OCI-LY3 (cell line): ENCODE results near the gene CEP85L.

Experiments used
- EZH2phosphoT487 ChIP-seq: fragments of 200-600 bp; shearing (Covaris generic); IDR thresholded peaks from 2 replicates; pipeline ENCODE4 v1.6.1; 2018; ENCODE audit warnings: antibody characterized with exemption, mixed run types, low read depth
- TF ChIP-seq, protein P1 (sequence below): fragments of 200-600, 300-600 bp; sonication (generic); IDR thresholded peaks from 2 replicates; pipeline ENCODE4 v1.5.1; 2014; ENCODE audit warnings: antibody characterized with exemption, low read length, low read depth

DNA sequence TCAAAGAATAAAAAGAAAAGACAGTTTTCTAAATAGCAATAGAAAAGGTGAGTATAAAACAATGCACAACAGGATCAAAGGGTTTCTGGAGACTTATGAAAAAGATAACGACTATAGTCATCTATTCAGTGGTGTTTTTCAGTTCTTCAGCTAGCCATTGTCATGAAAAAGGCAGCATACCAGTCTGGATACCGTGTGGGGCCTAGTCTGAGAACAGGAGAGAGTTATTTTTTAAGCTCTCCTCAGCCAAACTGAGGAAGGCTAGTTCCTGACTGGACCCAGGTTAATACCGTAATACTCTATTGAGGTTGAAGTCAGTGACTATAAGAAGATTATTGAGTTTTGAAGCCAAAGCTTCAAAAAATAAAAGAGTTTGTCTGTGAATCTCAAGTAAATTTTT, 53.8 kb downstream of the CEP85L start:
- TF ChIP-seq, protein P1, sequence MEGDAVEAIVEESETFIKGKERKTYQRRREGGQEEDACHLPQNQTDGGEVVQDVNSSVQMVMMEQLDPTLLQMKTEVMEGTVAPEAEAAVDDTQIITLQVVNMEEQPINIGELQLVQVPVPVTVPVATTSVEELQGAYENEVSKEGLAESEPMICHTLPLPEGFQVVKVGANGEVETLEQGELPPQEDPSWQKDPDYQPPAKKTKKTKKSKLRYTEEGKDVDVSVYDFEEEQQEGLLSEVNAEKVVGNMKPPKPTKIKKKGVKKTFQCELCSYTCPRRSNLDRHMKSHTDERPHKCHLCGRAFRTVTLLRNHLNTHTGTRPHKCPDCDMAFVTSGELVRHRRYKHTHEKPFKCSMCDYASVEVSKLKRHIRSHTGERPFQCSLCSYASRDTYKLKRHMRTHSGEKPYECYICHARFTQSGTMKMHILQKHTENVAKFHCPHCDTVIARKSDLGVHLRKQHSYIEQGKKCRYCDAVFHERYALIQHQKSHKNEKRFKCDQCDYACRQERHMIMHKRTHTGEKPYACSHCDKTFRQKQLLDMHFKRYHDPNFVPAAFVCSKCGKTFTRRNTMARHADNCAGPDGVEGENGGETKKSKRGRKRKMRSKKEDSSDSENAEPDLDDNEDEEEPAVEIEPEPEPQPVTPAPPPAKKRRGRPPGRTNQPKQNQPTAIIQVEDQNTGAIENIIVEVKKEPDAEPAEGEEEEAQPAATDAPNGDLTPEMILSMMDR, result no peak
- TF ChIP-seq EZH2phosphoT487, result no peak
